Tibial artery (tissue), 4 donors: ENCODE results near the gene PPP6R2.

Experiments
- DNase-seq, 2 donors: peaks; one replicate each; pipeline ENCODE4 v3.0.0-alpha.2; 2019
- H3K27ac ChIP-seq, 2 donors: fragments of 200-600 bp; sonication (generic) in 1 of 2; 1 replicate in 1 of 2; 2 replicates in 1 of 2; pipeline ENCODE4 v1.5.1; 2018 to 2019; ENCODE audit warnings: mild to moderate bottlenecking in 1 of 2
- H3K27me3 ChIP-seq, 2 donors: fragments of 200-600 bp; sonication (generic) in 1 of 2; one replicate each; pipeline versions ENCODE4 v1.5.1 to v1.6.0; 2016 to 2019
- H3K36me3 ChIP-seq, 3 donors: fragments of 200-600 bp; sonication (generic) in 2 of 3; one replicate each; pipeline ENCODE4 v1.5.1; 2016 to 2019; ENCODE audit warnings: mild to moderate bottlenecking in 2 of 3
- H3K4me1 ChIP-seq, 4 donors: fragments of 200-600 bp; sonication (generic) in 2 of 4; 1 replicate in 3 of 4; 2 replicates in 1 of 4; pipeline ENCODE4 v1.5.1; 2016 to 2019
- H3K4me3 ChIP-seq, 2 donors: fragments of 200-600 bp; sonication (generic) in 1 of 2; 1 replicate in 1 of 2; 2 replicates in 1 of 2; pipeline ENCODE4 v1.5.1; 2018 to 2019; ENCODE audit warnings: mild to moderate bottlenecking in 2 of 2
- H3K9me3 ChIP-seq, 3 donors: fragments of 200-600 bp; sonication (generic) in 1 of 3; one replicate each; pipeline ENCODE4 v1.5.1; 2016 to 2019
- CTCF ChIP-seq, 2 experiments: fragments of 200-600 bp in 1 of 2; fragments of 450-650 bp in 1 of 2; IDR thresholded peaks; one replicate each; pipeline ENCODE4 v1.5.1; 2017 to 2019; ENCODE audit warnings: antibody characterized with exemption in 2 of 2, mild to moderate bottlenecking in 1 of 2, moderate library complexity in 1 of 2
- intact Hi-C: fragments of 100-400 bp; cut with DNase I; formaldehyde crosslinking; loops from one replicate; pipeline ENCODE4 v1.15.0; 2023; ENCODE audit warnings: low total_unique reads

The PPP6R2 gene

DNA sequence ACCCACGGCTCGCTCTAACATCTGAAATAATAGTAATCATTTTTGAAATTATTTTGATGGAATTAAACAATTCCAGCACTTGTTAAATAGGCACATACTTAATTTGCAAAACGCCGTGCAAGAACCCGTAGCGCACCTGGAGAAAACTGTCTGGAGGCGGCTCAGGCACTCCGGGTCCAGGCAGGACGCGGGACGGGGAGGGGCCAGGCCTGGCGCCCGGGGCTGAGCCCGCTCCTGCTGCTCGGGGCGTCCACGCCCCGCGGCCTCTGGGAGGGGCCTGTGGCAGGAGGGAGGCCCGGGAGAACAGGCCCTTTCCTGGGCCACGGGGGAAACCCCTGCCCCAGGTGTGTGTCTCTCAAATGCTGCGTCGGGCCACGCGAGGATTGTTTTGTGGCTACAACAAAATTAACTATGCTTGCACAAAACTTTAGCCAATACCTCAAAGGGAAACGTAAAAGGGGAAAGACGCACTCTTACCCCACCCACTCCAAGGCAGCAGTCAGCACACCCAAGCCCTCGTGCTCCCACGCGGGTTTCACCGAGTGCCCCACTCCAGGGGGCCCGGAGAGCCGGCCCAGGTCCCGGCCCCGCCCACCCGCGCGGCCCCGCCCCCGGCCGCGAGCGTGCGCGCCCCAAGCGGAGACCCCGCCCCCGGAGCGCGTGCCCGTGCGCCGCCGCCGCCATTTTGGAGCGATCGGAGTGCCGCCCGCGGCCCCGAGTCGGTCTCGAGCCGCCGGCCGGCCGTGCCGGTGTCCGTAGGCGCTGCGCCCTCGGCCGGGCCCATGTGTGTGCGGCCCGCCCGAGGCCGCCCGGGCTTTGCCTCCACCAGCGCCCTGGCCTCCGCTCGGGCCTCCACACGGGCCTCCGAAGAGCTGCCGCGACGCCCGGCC, at the start of gene PPP6R2:
TSS of gene PPP6R2 (plus strand) at position 677 of the 890 bp plus-strand sequence. CDS start 50,582 bp downstream, outside the sequence.
- Histone ChIP-seq H3K27me3 (no peaks in the 10 kb centered on the region), H3K4me3 (peak within 1 kb of the TSS; percentile 99), H3K27ac (peak within 1 kb of the TSS; percentile 87 to 88), H3K9me3 (no peaks in the 10 kb centered on the region), H3K36me3 (no peaks in the 10 kb centered on the region), H3K4me1 (peaks cover 0 to 25% (median 15%) of the 10 kb centered on the region in 4 donors)
- intact Hi-C loops = loop anchor here (2.0 kb wide), 2 partner anchors 16 to 98 kb away; partner anchors contain the start of genes DENND6B and TUBGCP6
- peak; percentile 71 to 89 for DNase-seq
- TF ChIP-seq CTCF (IDR thresholded peaks at IDR 0.05) = no peak

GRCh38 chr22:50293441-50294318, 49.4 kb upstream of the PPP6R2 start:
- Histone ChIP-seq H3K4me1 (peaks cover 10 to 91% (median 65%) of the 10 kb centered on the region in 4 donors), H3K4me3 (peak overlapping the region; percentile 28 to 45), H3K9me3 (no peaks in the 10 kb centered on the region), H3K36me3 (peaks cover 16 to 27% (median 21%) of the 10 kb centered on the region in 3 donors), H3K27me3 (no peaks in the 10 kb centered on the region), H3K27ac (peak overlapping the region; percentile 86 to 91)
- intact Hi-C loops = loop anchor here (2.0 kb wide), 1 partner anchor 13 kb away; the partner anchor contains the start of gene PLXNB2
- peak in 1 of 2 donors; percentile 88 for DNase-seq
- TF ChIP-seq CTCF (IDR thresholded peaks at IDR 0.05) = no peak

DNA sequence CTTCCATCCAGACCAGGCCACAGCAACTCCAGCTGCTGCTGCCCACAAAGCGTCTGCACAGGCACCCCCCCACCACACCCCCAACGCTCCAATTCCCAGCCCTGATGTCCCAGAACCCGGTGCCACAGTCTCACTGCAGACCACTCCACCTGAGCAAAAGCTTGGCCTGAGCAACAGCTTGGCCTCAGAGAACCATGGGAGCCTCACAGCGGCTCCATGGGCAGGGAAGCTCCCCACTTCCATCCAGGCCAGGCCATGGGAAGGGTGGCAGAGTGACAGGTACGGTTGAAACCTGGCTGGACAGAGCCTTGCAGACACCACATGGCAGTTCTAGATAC, 48.8 kb upstream of the PPP6R2 start:
- H3K36me3 ChIP-seq = peaks cover 10 to 20% (median 14%) of the 10 kb centered on the region in 3 donors
- TF ChIP-seq CTCF (IDR thresholded peaks at IDR 0.05) = no peak
- intact Hi-C loops = no loop called here
- H3K27ac ChIP-seq = peak overlapping the region; percentile 86 to 91
- H3K9me3 ChIP-seq = no peaks in the 10 kb centered on the region
- peaks cover 10 to 91% (median 71%) of the 10 kb centered on the region in 4 donors for H3K4me1 ChIP-seq
- DNase-seq = no peak
- H3K27me3 ChIP-seq = no peaks in the 10 kb centered on the region
- peak overlapping the region; percentile 28 to 45 for H3K4me3 ChIP-seq

GRCh38 chr22:50296658-50297490, 46.3 kb upstream of the PPP6R2 start:
- no peak for DNase-seq

More at GRCh38 chr22:50296658-50297490, 46.3 kb upstream of the PPP6R2 start:
- H3K4me1 ChIP-seq = peaks cover 17 to 100% (median 88%) of the 10 kb centered on the region in 4 donors
- H3K27ac ChIP-seq = peak overlapping the region; percentile 21 to 95
- H3K9me3 ChIP-seq = no peaks in the 10 kb centered on the region
- TF ChIP-seq CTCF (IDR thresholded peaks at IDR 0.05) = no peak
- intact Hi-C loops = no loop called here
- H3K27me3 ChIP-seq = no peaks in the 10 kb centered on the region
- H3K4me3 ChIP-seq = no peak overlapping the region
- no peaks in the 10 kb centered on the region for H3K36me3 ChIP-seq
